ENCODE results near the gene RADX.
"Not testable (repeated sequence)": the region's sequence is repeated elsewhere in the genome, so short reads cannot be mapped to it uniquely, and the experiment has no call there.

The RADX gene

GRCh38 chrX:106611679-106612392 is at the start of gene RADX:
Gene RADX (plus strand): TSS chrX:106611978. CDS start chrX:106612081, 103 bp downstream.
- in situ Hi-C loops (cut with HindIII; ENCODE audit: low sequenced_read_pairs): no loop called here

- in situ Hi-C loops (cut with HindIII; ENCODE audit: low sequenced_read_pairs): no loop called here
These were observed 46.8 kb upstream of the RADX start for GRCh38 chrX:106564986-106565385.

- in situ Hi-C loops (cut with HindIII; ENCODE audit: low sequenced_read_pairs): no loop called here
These were observed 45.4 kb upstream of the RADX start for GRCh38 chrX:106566362-106566761.

- in situ Hi-C loops (cut with HindIII; ENCODE audit: low sequenced_read_pairs): no loop called here
These were observed 29.9 kb upstream of the RADX start for GRCh38 chrX:106581856-106582255.

GRCh38 chrX:106585478-106585877 is 26.3 kb upstream of the RADX start:
- in situ Hi-C loops (cut with HindIII; ENCODE audit: low sequenced_read_pairs): no loop called here

- in situ Hi-C loops (cut with HindIII; ENCODE audit: low sequenced_read_pairs): no loop called here
These were observed 23.0 kb upstream of the RADX start for GRCh38 chrX:106588801-106589200.

- in situ Hi-C loops (cut with HindIII; ENCODE audit: low sequenced_read_pairs): no loop called here
These were observed 12.4 kb upstream of the RADX start for GRCh38 chrX:106599411-106599810.

GRCh38 chrX:106606571-106606970 is 5.2 kb upstream of the RADX start:
- in situ Hi-C loops (cut with HindIII; ENCODE audit: low sequenced_read_pairs): no loop called here

- in situ Hi-C loops (cut with HindIII; ENCODE audit: low sequenced_read_pairs): no loop called here
These were observed 3.8 kb upstream of the RADX start for GRCh38 chrX:106608016-106608415.

- in situ Hi-C loops (cut with HindIII; ENCODE audit: low sequenced_read_pairs): no loop called here
These were observed 480 bp upstream of the RADX start for GRCh38 chrX:106611317-106611678.

GRCh38 chrX:106612393-106612763 is 600 bp downstream of the RADX start:
- in situ Hi-C loops (cut with HindIII; ENCODE audit: low sequenced_read_pairs): no loop called here

- in situ Hi-C loops (cut with HindIII; ENCODE audit: low sequenced_read_pairs): no loop called here
These were observed 1.5 kb downstream of the RADX start for GRCh38 chrX:106613277-106613676.

- in situ Hi-C loops (cut with HindIII; ENCODE audit: low sequenced_read_pairs): no loop called here
These were observed 3.3 kb downstream of the RADX start for GRCh38 chrX:106615041-106615440.

GRCh38 chrX:106619797-106620196 is 8.0 kb downstream of the RADX start:
- in situ Hi-C loops (cut with HindIII; ENCODE audit: low sequenced_read_pairs): no loop called here

- in situ Hi-C loops (cut with HindIII; ENCODE audit: low sequenced_read_pairs): no loop called here
These were observed 10.1 kb downstream of the RADX start for GRCh38 chrX:106621836-106622235.

- in situ Hi-C loops (cut with HindIII; ENCODE audit: low sequenced_read_pairs): no loop called here
These were observed 15.0 kb downstream of the RADX start for GRCh38 chrX:106626789-106627188.

GRCh38 chrX:106631615-106632014 is 19.8 kb downstream of the RADX start:
- in situ Hi-C loops (cut with HindIII; ENCODE audit: low sequenced_read_pairs): no loop called here

- in situ Hi-C loops (cut with HindIII; ENCODE audit: low sequenced_read_pairs): no loop called here
These were observed 38.0 kb downstream of the RADX start for GRCh38 chrX:106649523-106650428.

- in situ Hi-C loops (cut with HindIII; ENCODE audit: low sequenced_read_pairs): not testable (repeated sequence)
These were observed 41.8 kb downstream of the RADX start for GRCh38 chrX:106653625-106654024.

- in situ Hi-C loops (cut with HindIII; ENCODE audit: low sequenced_read_pairs): no loop called here
These were observed 58.9 kb downstream of the RADX start for GRCh38 chrX:106670631-106671030.

GRCh38 chrX:106672527-106672926 is 60.7 kb downstream of the RADX start:
- in situ Hi-C loops (cut with HindIII; ENCODE audit: low sequenced_read_pairs): no loop called here

- in situ Hi-C loops (cut with HindIII; ENCODE audit: low sequenced_read_pairs): no loop called here
These were observed 68.9 kb downstream of the RADX start for GRCh38 chrX:106680716-106681115.
